ENCODE results near the gene NFS1. TPM values are rescaled to one million over a fixed set of nuclear protein-coding genes. Genes with fewer than 3 reads are reported as not detected.

Gene NFS1
- total and polyA plus RNA-seq, 5 donors from 2014 or later, result 21.2 to 32.6 (median 23.9) TPM

DNA sequence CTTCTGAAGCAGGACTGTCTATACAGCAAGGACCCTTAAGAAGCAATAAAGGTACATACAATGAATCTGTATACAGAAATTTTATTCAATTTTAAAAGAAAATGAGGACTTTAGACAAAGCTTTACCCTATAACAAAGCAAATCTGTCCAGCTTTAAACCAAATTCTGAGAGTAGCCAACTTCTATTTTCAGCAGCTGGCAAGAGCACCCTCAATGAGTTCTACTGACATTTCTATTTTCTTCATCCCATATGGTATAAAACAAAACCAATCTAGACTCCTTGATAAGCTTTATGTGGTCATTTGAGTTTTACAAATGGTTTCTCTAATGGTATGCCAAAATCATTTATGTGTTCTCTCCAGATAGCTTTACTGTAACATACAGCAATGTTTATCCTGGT lies 47.2 kb downstream of the NFS1 start:
- Histone ChIP-seq H3K4me1 (ENCODE audit: control insufficient read depth, insufficient read depth, low read length, poor library complexity, severe bottlenecking) (peaks cover 13% of the 10 kb centered on the region), H3K27me3 (ENCODE audit: control insufficient read depth, insufficient read depth, low read length) (no peaks in the 10 kb centered on the region), H3K4me3 (ENCODE audit: low read depth, low read length) (no peak overlapping the region), H3K27ac (ENCODE audit: insufficient read depth, low read length, poor library complexity, severe bottlenecking) (peak overlapping the region; percentile 17), H3K9me3 (ENCODE audit: control insufficient read depth in 2 of 2, low read length in 2 of 2) (no peaks in the 10 kb centered on the region), H3K36me3 (ENCODE audit: control insufficient read depth, insufficient read depth, low read length) (peaks cover 50% of the 10 kb centered on the region)
- Mint-ChIP-seq H3K4me3 (no peak overlapping the region), H3K27me3 (no peaks in the 10 kb centered on the region), H3K36me3 (peaks cover 13% of the 10 kb centered on the region), H3K27ac (no peak overlapping the region), H3K4me1 (peaks cover 34 to 55% (median 35%) of the 10 kb centered on the region in 4 donors), H3K9me3 (no peaks in the 10 kb centered on the region)
- no peak for DNase-seq
- ATAC-seq (ENCODE audit: low read depth in 2 of 2), result no peak

DNA sequence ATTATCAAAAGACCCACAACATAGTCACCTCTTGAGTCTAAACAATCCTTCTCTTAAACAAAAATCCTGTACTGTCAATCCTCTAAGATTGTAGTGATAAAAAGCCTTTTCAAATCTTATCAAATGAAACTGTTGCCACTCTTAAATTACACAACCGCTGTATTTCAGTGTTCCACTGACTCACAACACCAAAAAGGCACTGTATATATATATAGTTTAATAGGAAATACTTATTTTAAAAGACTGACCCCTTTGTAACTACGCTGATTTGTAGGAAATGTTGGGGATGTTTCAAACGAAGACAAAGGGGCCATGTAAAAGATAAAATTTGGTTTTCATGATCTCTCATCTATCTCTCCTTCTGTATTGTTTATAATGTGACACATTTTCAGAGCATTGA lies 48.5 kb downstream of the NFS1 start:
- Mint-ChIP-seq H3K9me3 (no peaks in the 10 kb centered on the region), H3K27me3 (no peaks in the 10 kb centered on the region), H3K36me3 (peaks cover 13% of the 10 kb centered on the region), H3K27ac (peak overlapping the region; percentile 2 to 52 (median 39)), H3K4me1 (peaks cover 31 to 59% (median 34%) of the 10 kb centered on the region in 4 donors), H3K4me3 (peak overlapping the region in 1 of 4 donors; percentile 7)
- no peak for ATAC-seq (ENCODE audit: low read depth in 2 of 2)
- no peak for DNase-seq
- Histone ChIP-seq H3K9me3 (ENCODE audit: control insufficient read depth in 2 of 2, low read length in 2 of 2) (no peaks in the 10 kb centered on the region), H3K27me3 (ENCODE audit: control insufficient read depth, insufficient read depth, low read length) (no peaks in the 10 kb centered on the region), H3K4me1 (ENCODE audit: control insufficient read depth, insufficient read depth, low read length, poor library complexity, severe bottlenecking) (peaks cover 14% of the 10 kb centered on the region), H3K4me3 (ENCODE audit: low read depth, low read length) (no peak overlapping the region), H3K27ac (ENCODE audit: insufficient read depth, low read length, poor library complexity, severe bottlenecking) (peak overlapping the region; percentile 17), H3K36me3 (ENCODE audit: control insufficient read depth, insufficient read depth, low read length) (peaks cover 50% of the 10 kb centered on the region)

DNA sequence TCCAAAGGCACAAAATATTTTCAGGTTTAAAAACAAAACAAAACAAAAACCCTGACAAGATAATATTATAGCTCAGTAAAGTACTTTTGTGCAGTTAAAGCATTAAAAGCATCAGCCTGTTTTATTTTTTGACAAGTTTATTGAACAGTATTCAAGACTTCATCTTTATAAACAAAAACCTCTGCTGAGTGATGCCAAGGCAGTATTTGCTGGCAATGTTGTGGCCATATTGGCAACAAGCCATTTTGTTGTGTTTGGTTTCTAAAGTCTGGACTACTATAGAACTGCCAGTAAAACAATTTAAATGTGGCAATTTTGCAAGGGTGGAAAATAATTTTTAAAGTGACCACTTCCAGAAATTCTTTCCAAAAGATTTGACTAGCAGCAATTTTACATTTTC lies 50.3 kb downstream of the NFS1 start:
- Mint-ChIP-seq H3K4me1 (peaks cover 46 to 75% (median 47%) of the 10 kb centered on the region in 4 donors), H3K27ac (peak overlapping the region in 2 of 3 donors; percentile 69 to 87), H3K4me3 (peak overlapping the region in 1 of 4 donors; percentile 48), H3K9me3 (no peaks in the 10 kb centered on the region), H3K36me3 (peaks cover 13% of the 10 kb centered on the region), H3K27me3 (no peaks in the 10 kb centered on the region)
- Histone ChIP-seq H3K36me3 (ENCODE audit: control insufficient read depth, insufficient read depth, low read length) (peaks cover 33% of the 10 kb centered on the region), H3K27ac (ENCODE audit: insufficient read depth, low read length, poor library complexity, severe bottlenecking) (no peak overlapping the region), H3K27me3 (ENCODE audit: control insufficient read depth, insufficient read depth, low read length) (no peaks in the 10 kb centered on the region), H3K4me3 (ENCODE audit: low read depth, low read length) (no peak overlapping the region), H3K9me3 (ENCODE audit: control insufficient read depth in 2 of 2, low read length in 2 of 2) (no peaks in the 10 kb centered on the region), H3K4me1 (ENCODE audit: control insufficient read depth, insufficient read depth, low read length, poor library complexity, severe bottlenecking) (peaks cover 14% of the 10 kb centered on the region)
- no peak for ATAC-seq (ENCODE audit: low read depth in 2 of 2)
- DNase-seq, result no peak

DNA sequence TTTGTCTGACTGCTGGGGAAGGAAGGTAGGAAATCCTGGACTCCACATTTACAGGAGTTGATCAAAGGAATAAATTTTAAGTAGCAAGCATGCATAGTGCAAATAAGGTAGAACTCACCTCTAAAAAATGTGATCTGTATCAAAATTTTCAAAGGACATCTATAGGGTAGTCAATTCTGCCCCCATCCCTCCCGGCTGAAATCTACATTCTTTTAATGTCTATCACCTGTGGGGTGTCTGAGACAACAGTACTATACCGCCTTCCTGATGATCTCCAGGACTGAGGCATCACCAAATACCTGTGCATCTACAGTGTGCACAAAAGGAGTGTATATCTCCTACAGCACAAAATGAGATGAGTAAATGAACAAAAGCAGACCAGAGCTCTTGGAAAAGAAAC lies 54.3 kb downstream of the NFS1 start:
- Histone ChIP-seq H3K27ac (ENCODE audit: insufficient read depth, low read length, poor library complexity, severe bottlenecking) (no peak overlapping the region), H3K4me3 (ENCODE audit: low read depth, low read length) (no peak overlapping the region), H3K9me3 (ENCODE audit: control insufficient read depth in 2 of 2, low read length in 2 of 2) (no peaks in the 10 kb centered on the region), H3K36me3 (ENCODE audit: control insufficient read depth, insufficient read depth, low read length) (peaks cover 4% of the 10 kb centered on the region), H3K4me1 (ENCODE audit: control insufficient read depth, insufficient read depth, low read length, poor library complexity, severe bottlenecking) (peaks cover 12% of the 10 kb centered on the region), H3K27me3 (ENCODE audit: control insufficient read depth, insufficient read depth, low read length) (no peaks in the 10 kb centered on the region)
- H3K9me3 Mint-ChIP-seq, result no peaks in the 10 kb centered on the region
- H3K4me3 Mint-ChIP-seq, result no peak overlapping the region
- no peak for DNase-seq
- peaks cover 53 to 87% (median 61%) of the 10 kb centered on the region in 4 donors for H3K4me1 Mint-ChIP-seq
- ATAC-seq (ENCODE audit: low read depth in 2 of 2), result no peak
- H3K27me3 Mint-ChIP-seq, result no peaks in the 10 kb centered on the region
- peak overlapping the region in 2 of 3 donors; percentile 27 to 43 for H3K27ac Mint-ChIP-seq
- H3K36me3 Mint-ChIP-seq, result peaks cover 9% of the 10 kb centered on the region

DNA sequence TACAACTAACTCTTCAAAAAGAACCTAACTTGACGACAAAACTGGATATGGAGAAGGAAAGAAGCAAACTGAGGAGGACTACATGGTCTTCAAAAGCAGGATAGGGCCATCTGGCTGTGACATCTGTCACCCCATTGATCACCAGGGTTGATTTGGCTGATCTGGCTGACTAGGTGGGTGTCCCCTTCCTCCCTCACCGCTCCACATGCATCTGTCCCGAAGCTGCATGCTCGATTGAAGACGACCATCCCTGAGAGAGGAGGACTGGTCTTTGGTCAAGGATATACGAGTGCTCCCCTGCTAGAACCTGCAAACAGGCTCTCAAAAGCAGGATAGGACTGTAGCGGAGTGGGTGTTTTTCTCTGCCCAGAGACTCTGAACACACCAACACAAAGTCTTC lies 56.1 kb downstream of the NFS1 start:
- Histone ChIP-seq H3K36me3 (ENCODE audit: control insufficient read depth, insufficient read depth, low read length) (peaks cover 4% of the 10 kb centered on the region), H3K27me3 (ENCODE audit: control insufficient read depth, insufficient read depth, low read length) (no peaks in the 10 kb centered on the region), H3K27ac (ENCODE audit: insufficient read depth, low read length, poor library complexity, severe bottlenecking) (no peak overlapping the region), H3K4me1 (ENCODE audit: control insufficient read depth, insufficient read depth, low read length, poor library complexity, severe bottlenecking) (peaks cover 9% of the 10 kb centered on the region), H3K9me3 (ENCODE audit: control insufficient read depth in 2 of 2, low read length in 2 of 2) (no peaks in the 10 kb centered on the region), H3K4me3 (ENCODE audit: low read depth, low read length) (no peak overlapping the region)
- Mint-ChIP-seq H3K4me3 (peak overlapping the region in 1 of 4 donors; percentile 6), H3K36me3 (no peaks in the 10 kb centered on the region), H3K9me3 (no peaks in the 10 kb centered on the region), H3K27ac (peak overlapping the region in 2 of 3 donors; percentile 53 to 72), H3K27me3 (no peaks in the 10 kb centered on the region), H3K4me1 (peaks cover 48 to 82% (median 60%) of the 10 kb centered on the region in 4 donors)
- DNase-seq (no peak), ATAC-seq (ENCODE audit: low read depth in 2 of 2) (no peak)

DNA sequence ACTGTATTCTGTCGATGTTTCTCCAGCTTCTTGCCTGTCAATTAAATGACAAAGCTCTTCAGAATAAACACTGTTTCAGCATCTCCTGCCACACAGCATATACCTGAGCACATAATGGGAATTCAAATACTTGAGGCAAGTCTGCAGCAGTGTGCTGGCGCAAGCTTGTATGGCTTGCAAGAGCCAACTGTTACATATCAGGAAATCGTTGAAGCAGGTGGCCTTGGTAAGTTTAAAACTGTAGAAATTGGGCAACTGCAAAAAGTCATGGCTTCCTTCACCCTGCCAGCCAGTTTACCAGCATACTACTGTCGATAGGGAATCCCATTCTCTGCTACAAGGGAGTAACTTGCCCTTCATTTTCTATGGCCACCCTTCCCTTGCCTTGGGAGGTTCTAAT lies 57.4 kb downstream of the NFS1 start:
- H3K4me3 ChIP-seq (ENCODE audit: low read depth, low read length), result no peak overlapping the region
- peaks cover 9% of the 10 kb centered on the region for H3K4me1 ChIP-seq (ENCODE audit: control insufficient read depth, insufficient read depth, low read length, poor library complexity, severe bottlenecking)
- H3K4me3 Mint-ChIP-seq, result no peak overlapping the region
- H3K27me3 ChIP-seq (ENCODE audit: control insufficient read depth, insufficient read depth, low read length), result no peaks in the 10 kb centered on the region
- peaks cover 4% of the 10 kb centered on the region for H3K36me3 ChIP-seq (ENCODE audit: control insufficient read depth, insufficient read depth, low read length)
- no peaks in the 10 kb centered on the region for H3K36me3 Mint-ChIP-seq
- H3K4me1 Mint-ChIP-seq, result peaks cover 55 to 88% (median 68%) of the 10 kb centered on the region in 4 donors
- no peak overlapping the region for H3K27ac ChIP-seq (ENCODE audit: insufficient read depth, low read length, poor library complexity, severe bottlenecking)
- H3K9me3 Mint-ChIP-seq, result no peaks in the 10 kb centered on the region
- DNase-seq (no peak), ATAC-seq (ENCODE audit: low read depth in 2 of 2) (no peak)
- H3K27me3 Mint-ChIP-seq, result no peaks in the 10 kb centered on the region
- peak overlapping the region; percentile 6 to 82 (median 53) for H3K27ac Mint-ChIP-seq
- H3K9me3 ChIP-seq (ENCODE audit: control insufficient read depth in 2 of 2, low read length in 2 of 2), result no peaks in the 10 kb centered on the region

DNA sequence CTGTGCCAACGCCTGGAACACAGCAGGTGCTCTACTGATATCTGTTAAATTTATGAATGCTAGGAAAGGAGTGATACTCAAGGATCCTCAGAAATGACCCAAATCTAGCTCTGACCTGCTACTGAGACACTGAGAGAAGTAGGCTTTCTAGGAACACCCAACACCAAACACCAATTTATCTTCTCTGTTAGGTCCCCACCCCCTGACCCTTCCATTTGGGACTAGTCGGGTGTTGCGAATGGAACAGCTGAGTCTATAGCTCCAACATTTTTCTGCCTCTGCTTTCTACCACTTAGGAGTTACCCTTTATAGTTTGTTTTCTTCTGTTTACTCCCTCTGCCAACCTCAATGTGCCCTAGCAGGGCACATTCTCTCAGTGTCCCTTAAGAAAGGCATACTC lies 58.4 kb downstream of the NFS1 start:
- no peak overlapping the region for H3K4me3 Mint-ChIP-seq
- peaks cover 58 to 87% (median 67%) of the 10 kb centered on the region in 4 donors for H3K4me1 Mint-ChIP-seq
- Histone ChIP-seq H3K4me3 (ENCODE audit: low read depth, low read length) (no peak overlapping the region), H3K36me3 (ENCODE audit: control insufficient read depth, insufficient read depth, low read length) (peaks cover 4% of the 10 kb centered on the region), H3K27me3 (ENCODE audit: control insufficient read depth, insufficient read depth, low read length) (no peaks in the 10 kb centered on the region), H3K27ac (ENCODE audit: insufficient read depth, low read length, poor library complexity, severe bottlenecking) (no peak overlapping the region), H3K4me1 (ENCODE audit: control insufficient read depth, insufficient read depth, low read length, poor library complexity, severe bottlenecking) (peaks cover 10% of the 10 kb centered on the region), H3K9me3 (ENCODE audit: control insufficient read depth in 2 of 2, low read length in 2 of 2) (no peaks in the 10 kb centered on the region)
- ATAC-seq (ENCODE audit: low read depth in 2 of 2) (no peak), DNase-seq (no peak)
- H3K9me3 Mint-ChIP-seq, result no peaks in the 10 kb centered on the region
- no peaks in the 10 kb centered on the region for H3K36me3 Mint-ChIP-seq
- H3K27me3 Mint-ChIP-seq, result no peaks in the 10 kb centered on the region
- peak overlapping the region in 1 of 3 donors; percentile 53 for H3K27ac Mint-ChIP-seq

DNA sequence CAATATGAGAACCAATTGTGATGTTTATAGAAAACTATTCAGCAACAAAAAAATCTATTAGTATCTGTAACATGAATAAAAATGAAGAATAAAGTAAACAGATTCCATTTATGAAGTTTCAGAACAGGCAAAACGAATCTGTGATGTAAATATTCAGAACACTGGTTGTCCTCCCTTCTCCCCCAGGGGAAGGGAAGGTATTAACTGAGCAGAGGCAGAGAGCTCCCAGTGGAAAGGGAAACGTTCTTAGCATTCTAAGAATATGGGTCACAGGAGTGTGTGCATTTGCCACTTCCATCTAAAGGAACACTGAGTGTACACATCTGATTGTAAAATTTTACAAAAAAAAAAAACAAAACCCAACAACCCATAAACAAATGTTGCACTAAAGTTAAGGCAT lies 60.4 kb downstream of the NFS1 start:
- H3K36me3 Mint-ChIP-seq, result no peaks in the 10 kb centered on the region
- H3K4me1 ChIP-seq (ENCODE audit: control insufficient read depth, insufficient read depth, low read length, poor library complexity, severe bottlenecking), result peaks cover 10% of the 10 kb centered on the region
- no peak overlapping the region for H3K4me3 Mint-ChIP-seq
- DNase-seq (no peak), ATAC-seq (ENCODE audit: low read depth in 2 of 2) (no peak)
- H3K9me3 ChIP-seq (ENCODE audit: control insufficient read depth in 2 of 2, low read length in 2 of 2), result no peaks in the 10 kb centered on the region
- no peaks in the 10 kb centered on the region for H3K27me3 ChIP-seq (ENCODE audit: control insufficient read depth, insufficient read depth, low read length)
- H3K36me3 ChIP-seq (ENCODE audit: control insufficient read depth, insufficient read depth, low read length), result peaks cover 4% of the 10 kb centered on the region
- H3K27me3 Mint-ChIP-seq, result no peaks in the 10 kb centered on the region
- H3K9me3 Mint-ChIP-seq, result no peaks in the 10 kb centered on the region
- peaks cover 47 to 78% (median 60%) of the 10 kb centered on the region in 4 donors for H3K4me1 Mint-ChIP-seq
- peak overlapping the region in 1 of 3 donors; percentile 42 for H3K27ac Mint-ChIP-seq
- no peak overlapping the region for H3K4me3 ChIP-seq (ENCODE audit: low read depth, low read length)
- H3K27ac ChIP-seq (ENCODE audit: insufficient read depth, low read length, poor library complexity, severe bottlenecking), result no peak overlapping the region
